Fibroblast of lung (primary cell): ENCODE measurements around the gene MAML2. TPM values are rescaled to one million over a fixed set of nuclear protein-coding genes. Genes with fewer than 3 reads are reported as not detected.

Source experiments
- DNase-seq, 2 donors: peaks; one replicate each; pipeline versions ENCODE4 v3.0.0 to v3.0.0-alpha.2; 2010; ENCODE audit warnings: low read depth in 2 of 2
- H2AFZ ChIP-seq: 2 replicates; pipeline ENCODE4 v1.5.1; 2012; ENCODE audit warnings: low read length, control low read depth, inconsistent platforms
- H3K27ac ChIP-seq: 2 replicates; pipeline ENCODE4 v1.5.1; 2011; ENCODE audit warnings: low read length, control low read depth; ENCODE audit not compliant: insufficient read depth
- H3K27me3 ChIP-seq: 2 replicates; pipeline ENCODE4 v1.5.1; 2011; ENCODE audit warnings: mild to moderate bottlenecking, low read length; ENCODE audit not compliant: control insufficient read depth, insufficient read depth
- H3K36me3 ChIP-seq: 2 replicates; pipeline ENCODE4 v1.5.1; 2011; ENCODE audit warnings: low read length; ENCODE audit not compliant: control insufficient read depth, insufficient read depth
- H3K4me1 ChIP-seq: 2 replicates; pipeline ENCODE4 v1.5.1; 2011; ENCODE audit warnings: low read length; ENCODE audit not compliant: control insufficient read depth, insufficient read depth; ENCODE audit errors: extremely low read depth
- H3K4me2 ChIP-seq: 2 replicates; pipeline ENCODE4 v1.5.1; 2011; ENCODE audit warnings: low read length, control low read depth; ENCODE audit not compliant: insufficient read depth; ENCODE audit errors: extremely low read depth
- H3K4me3 ChIP-seq, 4 experiments: fragments of 200-600 bp in 1 of 4; sonication (generic) in 1 of 4; replicated peaks in 1 of 4; 2 replicates each; pipeline ENCODE4 v1.5.1; 2011 to 2016; ENCODE audit warnings: low read length in 4 of 4, low read depth in 3 of 4, mild to moderate bottlenecking in 3 of 4, control low read depth in 2 of 4, inconsistent platforms in 1 of 4, mixed read lengths in 1 of 4; ENCODE audit not compliant: insufficient read depth in 1 of 4; ENCODE audit errors: control extremely low read depth in 1 of 4
- H3K79me2 ChIP-seq: 2 replicates; pipeline ENCODE4 v1.5.1; 2012; ENCODE audit warnings: mild to moderate bottlenecking, low read length, inconsistent platforms; ENCODE audit not compliant: control insufficient read depth, insufficient read depth
- H3K9ac ChIP-seq: 2 replicates; pipeline ENCODE4 v1.5.1; 2011; ENCODE audit warnings: mild to moderate bottlenecking, low read length, control low read depth; ENCODE audit not compliant: insufficient read depth
- H3K9me3 ChIP-seq: 2 replicates; pipeline ENCODE4 v1.5.1; 2012; ENCODE audit warnings: low read depth, low read length; ENCODE audit not compliant: control insufficient read depth, insufficient read depth
- H4K20me1 ChIP-seq: 2 replicates; pipeline ENCODE4 v1.5.1; 2011; ENCODE audit warnings: low read length; ENCODE audit not compliant: control insufficient read depth, insufficient read depth; ENCODE audit errors: extremely low read depth
- CTCF ChIP-seq, 2 donors: IDR thresholded peaks in 1 of 2; conservative IDR thresholded peaks in 1 of 2; 1 replicate in 1 of 2; 2 replicates in 1 of 2; pipeline ENCODE4 v1.5.1; 2011 to 2012; ENCODE audit warnings: low read length in 2 of 2, control low read depth in 1 of 2, inconsistent platforms in 1 of 2, low read depth in 1 of 2, mild to moderate bottlenecking in 1 of 2
- EZH2 ChIP-seq: IDR thresholded peaks from 2 replicates; pipeline ENCODE4 v1.5.1; 2012; ENCODE audit warnings: low read length, control low read depth, mild to moderate bottlenecking; ENCODE audit errors: missing control alignments
- polyA plus RNA-seq, 2 donors: library from polyadenylated mRNA; depleted of rRNA in 1 of 2; stranded (reverse) in 1 of 2; unstranded in 1 of 2; fragments of >200 nt; gene quantifications; 2 replicates each; pipeline ENCODE4 v1.2.1, GENCODE V29; 2011 to 2012; ENCODE audit warnings: missing spikeins in 1 of 2
- total RNA-seq: library from RNA; depleted of rRNA; stranded (reverse); fragments of >200 nt; gene quantifications from 2 replicates; pipeline ENCODE4 v1.2.1, GENCODE V29; 2014

The MAML2 gene
- total and polyA plus RNA-seq, 2 donors (not counting 1 experiment from before 2014, with no cell fraction given), result 13.0 to 19.0 TPM

GRCh38 chr11:96367342-96367741 lies 24.3 kb upstream of the MAML2 start:
- TF ChIP-seq EZH2 (no peak), CTCF (conservative IDR thresholded peaks at IDR 0.05 in 1 of 2, IDR thresholded peaks at IDR 0.05 in 1 of 2; ENCODE audit: low read depth in 1 of 2, low read length in 2 of 2) (no peak)
- H3K79me2 ChIP-seq, result no peaks in the 10 kb centered on the region
- no peak overlapping the region for H3K4me3 ChIP-seq
- no peak overlapping the region for H2AFZ ChIP-seq
- no peak overlapping the region for H3K27ac ChIP-seq
- H3K27me3 ChIP-seq, result no peaks in the 10 kb centered on the region
- H3K9me3 ChIP-seq, result no peaks in the 10 kb centered on the region
- no peak overlapping the region for H3K4me2 ChIP-seq
- no peaks in the 10 kb centered on the region for H3K36me3 ChIP-seq
- H4K20me1 ChIP-seq, result no peaks in the 10 kb centered on the region
- H3K9ac ChIP-seq, result no peak overlapping the region
- no peaks in the 10 kb centered on the region for H3K4me1 ChIP-seq
- no peak for DNase-seq

GRCh38 chr11:96366024-96366423 lies 23.0 kb upstream of the MAML2 start:
- TF ChIP-seq EZH2, result no peak
- TF ChIP-seq CTCF (conservative IDR thresholded peaks at IDR 0.05 in 1 of 2, IDR thresholded peaks at IDR 0.05 in 1 of 2; ENCODE audit: low read depth in 1 of 2, low read length in 2 of 2), result no peak
- Histone ChIP-seq H2AFZ (no peak overlapping the region), H3K9ac (no peak overlapping the region), H3K4me1 (no peaks in the 10 kb centered on the region), H3K79me2 (no peaks in the 10 kb centered on the region), H3K27ac (no peak overlapping the region), H3K4me3 (no peak overlapping the region), H3K4me2 (no peak overlapping the region), H3K27me3 (no peaks in the 10 kb centered on the region), H3K36me3 (no peaks in the 10 kb centered on the region), H4K20me1 (no peaks in the 10 kb centered on the region), H3K9me3 (no peaks in the 10 kb centered on the region)
- no peak for DNase-seq

GRCh38 chr11:96365493-96365892 lies 22.5 kb upstream of the MAML2 start:
- H3K27ac ChIP-seq, result no peak overlapping the region
- H3K36me3 ChIP-seq, result no peaks in the 10 kb centered on the region
- no peak overlapping the region for H3K9ac ChIP-seq
- no peaks in the 10 kb centered on the region for H3K9me3 ChIP-seq
- no peak for DNase-seq
- H3K27me3 ChIP-seq, result no peaks in the 10 kb centered on the region
- H3K4me1 ChIP-seq, result no peaks in the 10 kb centered on the region
- H3K79me2 ChIP-seq, result no peaks in the 10 kb centered on the region
- no peak overlapping the region for H3K4me3 ChIP-seq
- H4K20me1 ChIP-seq, result no peaks in the 10 kb centered on the region
- no peak overlapping the region for H3K4me2 ChIP-seq
- TF ChIP-seq CTCF (conservative IDR thresholded peaks at IDR 0.05 in 1 of 2, IDR thresholded peaks at IDR 0.05 in 1 of 2; ENCODE audit: low read depth in 1 of 2, low read length in 2 of 2) (no peak), EZH2 (no peak)
- H2AFZ ChIP-seq, result no peak overlapping the region
